RPMI8226 (cell line): ENCODE results near the gene HUS1.

Experiments
- DNase-seq: peaks from one replicate; pipeline ENCODE4 v3.0.0-alpha.2; 2015

The HUS1 gene

GRCh38 chr7:47978790-47979144 is 648 bp downstream of the HUS1 start:
- no peak for DNase-seq

- DNase-seq: no peak
Observed at GRCh38 chr7:47973739-47974138, 5.7 kb downstream of the HUS1 start.

GRCh38 chr7:47970761-47971160 is 8.7 kb downstream of the HUS1 start:
- no peak for DNase-seq

GRCh38 chr7:47968847-47969774 is 10.3 kb downstream of the HUS1 start:
- peak; percentile 60 for DNase-seq

GRCh38 chr7:47967708-47968107 is 11.7 kb downstream of the HUS1 start:
- DNase-seq: no peak

GRCh38 chr7:47967123-47967522 is 12.3 kb downstream of the HUS1 start:
- DNase-seq: no peak

GRCh38 chr7:47965456-47965855 is 14.0 kb downstream of the HUS1 start:
- no peak for DNase-seq

GRCh38 chr7:47962262-47962661 is 17.2 kb downstream of the HUS1 start:
- no peak for DNase-seq

- DNase-seq: no peak
Observed at GRCh38 chr7:47957156-47957555, 22.3 kb downstream of the HUS1 start.

GRCh38 chr7:47956220-47956619 is 23.2 kb downstream of the HUS1 start:
- DNase-seq: no peak

GRCh38 chr7:47954231-47954911 is 25.0 kb downstream of the HUS1 start:
- no peak for DNase-seq

GRCh38 chr7:47953822-47954221 is 25.6 kb downstream of the HUS1 start:
- DNase-seq: no peak

GRCh38 chr7:47952224-47952623 is 27.2 kb downstream of the HUS1 start:
- no peak for DNase-seq

GRCh38 chr7:47951374-47951773 is 28.0 kb downstream of the HUS1 start:
- DNase-seq: peak; percentile 40

GRCh38 chr7:47950714-47951113 is 28.7 kb downstream of the HUS1 start:
- DNase-seq: no peak

GRCh38 chr7:47949703-47950102 is 29.7 kb downstream of the HUS1 start:
- DNase-seq: no peak

GRCh38 chr7:47948141-47948790 is 31.1 kb downstream of the HUS1 start, which contains the start of gene PKD1L1:
TSS of gene PKD1L1 (minus strand) at chr7:47948466. CDS start at chr7:47948440, 26 bp downstream.
- no peak for DNase-seq

- no peak for DNase-seq
Observed at GRCh38 chr7:47947355-47947749, 32.1 kb downstream of the HUS1 start.

GRCh38 chr7:47946581-47947354 is 32.6 kb downstream of the HUS1 start:
- no peak for DNase-seq

GRCh38 chr7:47945261-47946015 is 34.0 kb downstream of the HUS1 start:
- peak; percentile 82 for DNase-seq

GRCh38 chr7:47944536-47945260 is 34.7 kb downstream of the HUS1 start:
- DNase-seq: no peak
